HG03045 (cell line): ENCODE measurements around the gene MUC5AC.

ENCODE experiments used
- ATAC-seq: cut with Tn5 transposase; IDR thresholded peaks from one replicate; pipeline ENCODE4 v1.9.1; 2021; ENCODE audit warnings: mild to moderate bottlenecking, moderate library complexity; ENCODE audit not compliant: unreplicated experiment

The MUC5AC gene

GRCh38 chr11:1195682-1196515 is 38.1 kb downstream of the MUC5AC start:
- ATAC-seq, result no peak

GRCh38 chr11:1196516-1197391 is 39.0 kb downstream of the MUC5AC start:
- no peak for ATAC-seq

DNA sequence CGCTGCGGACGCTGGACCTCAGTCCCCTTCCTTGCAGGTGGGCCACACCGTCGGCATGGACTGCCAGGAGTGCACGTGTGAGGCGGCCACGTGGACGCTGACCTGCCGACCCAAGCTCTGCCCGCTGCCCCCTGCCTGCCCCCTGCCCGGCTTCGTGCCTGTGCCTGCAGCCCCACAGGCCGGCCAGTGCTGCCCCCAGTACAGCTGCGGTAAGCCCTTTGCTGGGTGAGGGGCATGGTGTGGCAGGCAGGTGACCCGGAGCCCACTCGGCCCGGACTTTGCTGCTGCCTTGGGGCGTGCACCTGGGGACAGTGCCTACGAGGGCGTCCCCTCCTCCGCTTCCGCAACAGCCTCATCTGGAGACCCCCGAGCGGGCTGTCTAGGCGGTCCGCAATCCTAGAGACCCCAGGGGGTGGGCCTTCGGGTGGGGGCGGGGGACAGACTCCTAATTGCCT is 39.7 kb downstream of the MUC5AC start:
- no peak for ATAC-seq

DNA sequence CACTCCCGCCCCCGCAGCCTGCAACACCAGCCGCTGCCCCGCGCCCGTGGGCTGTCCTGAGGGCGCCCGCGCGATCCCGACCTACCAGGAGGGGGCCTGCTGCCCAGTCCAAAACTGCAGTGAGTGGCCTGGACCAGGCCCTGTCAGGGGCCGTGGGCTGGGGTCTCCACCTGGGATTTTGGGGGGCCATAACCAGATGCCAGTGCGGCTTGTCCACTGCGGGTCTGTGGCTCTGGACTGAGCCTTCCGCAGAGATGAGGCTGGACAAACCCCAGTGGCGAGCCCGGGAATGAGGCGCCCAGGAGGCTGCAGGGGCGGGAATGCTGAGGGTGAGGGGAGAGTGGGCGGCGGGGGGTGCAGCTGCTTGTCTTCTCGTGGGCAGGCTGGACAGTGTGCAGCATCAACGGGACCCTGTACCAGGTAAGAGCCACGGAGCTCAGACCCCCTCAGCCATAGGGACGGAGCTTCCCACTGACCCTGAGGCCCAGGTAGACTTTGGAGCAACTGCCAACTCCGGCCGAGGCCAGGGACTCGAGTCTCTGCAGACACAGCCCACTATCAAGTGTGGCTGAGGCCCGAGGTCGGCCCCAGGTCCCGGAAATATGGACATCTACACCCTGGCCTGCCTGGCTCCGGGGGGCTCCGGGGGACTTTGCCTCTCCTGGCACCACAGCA is 40.3 kb downstream of the MUC5AC start:
- no peak for ATAC-seq

GRCh38 chr11:1198561-1199240 is 40.9 kb downstream of the MUC5AC start:
- ATAC-seq, result no peak

- no peak for ATAC-seq
Observed at GRCh38 chr11:1199241-1199750, 41.5 kb downstream of the MUC5AC start.

- ATAC-seq, result no peak
Observed at GRCh38 chr11:1199751-1200610, 42.2 kb downstream of the MUC5AC start.

DNA sequence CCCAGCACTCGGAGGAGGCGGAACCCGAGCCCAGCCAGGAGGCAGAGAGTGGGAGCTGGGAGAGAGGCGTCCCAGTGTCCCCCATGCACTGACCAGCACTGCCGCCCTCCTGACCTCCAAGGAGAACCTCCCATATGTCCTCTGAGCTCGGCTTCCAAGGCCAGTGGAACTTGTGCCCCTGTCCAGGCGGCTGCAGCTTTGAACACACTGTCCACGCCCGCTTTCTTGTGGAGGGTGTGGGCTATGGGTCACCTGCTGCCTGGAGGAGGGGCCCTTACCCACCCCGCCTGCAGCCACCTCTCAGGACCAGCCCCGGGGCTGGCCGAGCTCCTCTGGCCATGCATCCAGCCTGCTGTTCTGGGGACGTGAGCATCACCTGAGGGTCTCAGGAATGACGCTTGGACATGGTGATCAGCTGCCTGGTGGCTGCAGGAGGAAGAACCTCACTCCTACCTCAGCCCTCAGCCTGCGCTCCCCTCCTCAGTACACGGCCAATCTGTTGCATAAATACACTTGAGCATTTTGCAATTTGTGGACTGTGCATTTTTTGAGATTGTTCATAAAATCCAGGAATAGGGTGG is 42.9 kb downstream of the MUC5AC start:
- no peak for ATAC-seq

DNA sequence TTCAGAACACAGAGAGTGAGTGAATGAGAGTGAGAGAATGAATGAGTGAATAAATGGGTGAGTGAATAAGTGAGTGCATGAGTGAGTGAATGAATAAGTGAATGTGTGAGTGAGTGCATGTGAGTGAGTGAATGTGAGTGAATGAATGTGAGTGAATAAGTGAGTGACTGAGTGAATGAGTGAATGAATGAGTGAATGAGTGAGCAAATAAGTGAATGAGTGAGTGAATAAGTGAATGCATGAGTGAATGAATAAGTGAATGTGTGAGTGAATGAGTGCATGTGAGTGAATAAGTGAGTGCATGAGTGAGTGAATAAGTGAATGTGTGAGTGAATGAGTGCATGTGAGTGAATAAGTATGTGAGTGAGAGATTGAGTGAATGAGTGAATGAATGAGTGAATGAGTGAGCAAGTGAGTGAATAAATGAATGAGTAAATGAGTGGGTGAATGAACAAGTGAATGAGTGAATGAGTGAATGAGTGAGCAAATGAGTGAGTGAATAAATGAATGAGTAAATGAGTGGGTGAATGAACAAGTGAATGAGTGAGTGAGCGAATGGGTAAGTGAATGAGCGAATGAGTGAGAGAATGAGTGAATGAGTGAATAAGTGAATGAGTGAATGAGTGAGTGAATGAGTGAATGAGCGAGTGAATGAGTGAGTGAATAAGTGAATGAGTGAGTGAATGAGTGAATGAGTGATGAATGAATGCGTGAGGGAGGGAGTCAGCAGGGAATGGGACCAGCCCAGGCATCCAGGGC is 43.8 kb downstream of the MUC5AC start:
- ATAC-seq, result no peak

GRCh38 chr11:1202154-1202775 is 44.5 kb downstream of the MUC5AC start:
- ATAC-seq, result no peak

DNA sequence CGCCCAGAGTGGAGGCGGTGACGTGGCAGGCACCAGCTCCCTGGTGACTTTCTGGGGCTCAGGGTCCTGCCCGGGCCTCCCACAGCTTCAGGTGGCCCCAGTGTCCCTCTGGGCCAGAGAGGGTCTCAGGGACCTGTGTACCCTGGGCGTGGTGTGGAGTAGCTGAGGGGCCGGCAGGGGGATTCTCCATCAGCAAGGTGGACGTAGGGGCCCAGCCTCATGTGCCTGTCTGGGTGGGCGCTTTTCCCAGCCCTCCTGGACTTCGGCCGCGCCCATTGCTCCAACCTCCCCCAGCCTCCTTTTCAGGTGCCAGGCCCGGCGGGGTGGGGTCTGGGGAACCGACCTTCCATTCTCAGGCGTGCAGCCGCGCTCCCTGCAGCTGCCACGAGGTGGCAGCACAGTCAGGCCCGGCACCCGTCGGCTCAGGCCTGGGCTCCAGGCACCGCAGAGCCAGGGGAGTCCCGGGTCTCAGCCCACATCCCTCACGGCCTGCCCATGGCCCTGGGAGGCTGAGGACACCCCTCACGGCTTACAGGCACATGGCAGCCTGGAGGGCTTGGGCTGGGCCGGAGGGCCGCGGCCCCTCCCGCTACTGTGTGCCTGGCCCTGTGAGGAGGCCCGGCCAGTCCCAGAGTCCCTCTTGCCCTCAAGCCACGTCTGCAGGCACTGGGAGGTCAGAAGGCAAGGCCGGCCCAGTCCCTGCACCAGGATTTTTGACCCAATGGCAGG is 45.2 kb downstream of the MUC5AC start:
- ATAC-seq, result no peak

DNA sequence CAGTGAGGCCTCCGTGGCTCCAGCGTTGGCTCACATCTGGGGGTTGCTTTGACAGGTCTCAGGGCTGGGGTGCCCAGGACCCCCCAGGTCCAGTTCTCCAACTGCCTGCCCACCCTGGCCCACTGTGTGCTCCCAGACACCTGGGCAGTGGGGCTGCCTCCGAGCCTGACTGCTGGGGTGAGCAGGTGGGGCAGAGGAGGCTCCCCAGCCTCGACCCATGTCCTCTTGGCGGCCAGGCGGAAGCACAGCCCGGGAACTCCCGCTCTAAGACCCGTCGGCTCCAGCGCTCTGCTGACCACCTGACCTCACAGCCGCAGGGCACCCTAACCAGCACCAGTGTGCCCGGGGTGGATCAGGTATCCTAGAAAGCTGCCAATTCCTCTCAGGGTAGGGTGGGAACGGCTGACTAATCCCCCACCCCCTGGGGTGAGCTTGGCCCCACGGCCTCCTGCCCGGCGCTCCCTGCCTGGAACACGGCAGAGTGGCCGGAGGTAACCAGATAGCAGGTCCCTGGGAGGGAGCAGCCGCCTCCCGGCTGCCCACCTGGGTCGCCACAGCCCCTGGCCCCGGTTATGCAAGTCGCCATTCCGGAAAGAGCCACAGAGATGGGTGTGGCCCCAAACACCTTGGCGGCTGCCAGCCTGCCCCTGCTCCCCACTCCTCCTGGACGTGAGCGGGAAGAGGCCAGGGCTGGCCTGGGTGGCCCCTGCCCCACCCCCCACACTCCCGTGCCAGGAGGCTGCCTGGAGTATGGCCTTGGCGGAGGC is 45.9 kb downstream of the MUC5AC start:
- no peak for ATAC-seq

- no peak for ATAC-seq
Observed at GRCh38 chr11:1204381-1205101, 46.8 kb downstream of the MUC5AC start.

GRCh38 chr11:1205121-1205986 is 47.6 kb downstream of the MUC5AC start:
- ATAC-seq, result no peak

GRCh38 chr11:1205987-1206331 is 48.2 kb downstream of the MUC5AC start:
- ATAC-seq, result no peak
